HTR-8/SVneo (cell line): ENCODE data around the gene ANAPC15.

Experiments used
- DNase-seq: peaks from one replicate; pipeline ENCODE4 v3.0.0; 2011; ENCODE audit warnings: low spot score, mixed read lengths; ENCODE audit not compliant: insufficient read length
- FAIRE-seq: peaks from 2 replicates; lab custom pipeline; 2011; peaks lifted over from hg19 to GRCh38; lab: Jason Lieb, UNC

The ANAPC15 gene

DNA sequence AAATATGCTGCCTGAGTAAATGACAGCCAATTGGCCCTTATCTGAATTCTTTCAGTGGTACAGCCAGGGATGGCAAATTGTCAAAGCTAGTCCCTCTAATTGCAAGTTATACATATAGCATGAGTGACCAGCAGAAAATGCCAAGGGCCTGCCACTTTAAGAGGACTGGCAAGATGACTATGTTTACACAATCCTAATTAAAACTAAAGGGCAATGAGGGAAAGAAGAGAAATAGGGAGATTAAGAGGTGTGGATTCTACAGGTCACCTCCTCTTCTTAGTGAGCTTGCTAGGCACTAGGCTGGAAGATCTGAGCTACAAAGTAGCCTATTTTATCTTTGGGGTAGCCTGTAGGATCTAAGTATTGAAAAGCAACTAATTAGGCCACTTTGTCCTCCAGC lies 45.6 kb downstream of the ANAPC15 start:
- DNase-seq = no peak
- no peak for FAIRE-seq

DNA sequence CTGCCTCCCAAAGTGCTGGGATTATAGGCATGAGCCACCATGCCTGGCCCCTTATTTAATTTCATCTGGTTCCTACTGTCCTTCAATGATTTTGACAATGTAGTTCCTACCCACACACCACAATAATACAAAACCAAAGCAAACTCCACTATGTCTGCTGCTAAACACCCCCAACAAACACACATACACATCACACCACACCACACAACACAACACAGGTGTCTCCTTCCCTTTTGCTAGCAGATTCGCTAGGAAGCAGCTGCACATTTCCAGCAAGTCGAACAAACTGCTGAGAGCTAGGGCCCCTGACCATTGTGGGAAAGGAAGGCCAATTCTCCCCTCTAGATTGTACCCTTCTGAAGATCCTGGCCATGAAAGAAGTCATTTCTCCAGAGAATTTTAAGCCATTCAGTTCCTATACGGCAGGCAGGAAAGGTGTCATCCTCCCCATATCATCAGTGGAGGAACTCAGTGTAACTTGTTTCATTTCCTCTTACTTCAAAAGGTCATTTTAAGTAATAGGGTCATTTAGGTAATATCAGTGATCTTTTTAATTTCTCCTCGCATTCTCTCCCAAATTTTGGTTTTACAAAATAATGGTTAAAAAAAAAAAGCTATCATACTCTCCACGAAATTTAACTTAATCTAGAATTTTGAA lies 50.6 kb downstream of the ANAPC15 start:
- FAIRE-seq = no peak
- DNase-seq = no peak
